Glutamatergic neuron (in vitro differentiated cells): Measurements from ENCODE around the gene FILIP1L. TPM values are rescaled to one million over a fixed set of nuclear protein-coding genes. Genes with fewer than 3 reads are reported as not detected.

Experiments used
- DNase-seq: peaks from one replicate; pipeline ENCODE4 v3.0.0; 2022
- H3K27ac Mint-ChIP-seq: one replicate; pipeline ENCODE4 v1.8.0; 2020; ENCODE audit warnings: mild to moderate bottlenecking, mixed read lengths, inconsistent platforms; ENCODE audit not compliant: unreplicated experiment
- H3K27me3 Mint-ChIP-seq: one replicate; pipeline ENCODE4 v1.8.0; 2020; ENCODE audit warnings: mild to moderate bottlenecking, moderate library complexity, mixed read lengths, inconsistent platforms; ENCODE audit not compliant: unreplicated experiment
- H3K36me3 Mint-ChIP-seq: one replicate; pipeline ENCODE4 v1.8.0; 2020; ENCODE audit warnings: mild to moderate bottlenecking, mixed read lengths, inconsistent platforms; ENCODE audit not compliant: unreplicated experiment
- H3K4me1 Mint-ChIP-seq: one replicate; pipeline ENCODE4 v1.8.0; 2020; ENCODE audit warnings: mild to moderate bottlenecking, low read depth, mixed read lengths, inconsistent platforms; ENCODE audit not compliant: unreplicated experiment
- H3K4me3 Mint-ChIP-seq: one replicate; pipeline ENCODE4 v1.8.0; 2020; ENCODE audit warnings: mild to moderate bottlenecking, mixed read lengths, inconsistent platforms; ENCODE audit not compliant: unreplicated experiment
- H3K9me3 Mint-ChIP-seq: one replicate; pipeline ENCODE4 v1.8.0; 2020; ENCODE audit warnings: mild to moderate bottlenecking, moderate library complexity, mixed read lengths, inconsistent platforms; ENCODE audit not compliant: unreplicated experiment
- CTCF ChIP-seq: fragments of 200-600 bp; sonication (generic); IDR thresholded peaks from one replicate; pipeline ENCODE4 v1.5.0; 2021; ENCODE audit not compliant: partially characterized antibody, unreplicated experiment
- total RNA-seq: library from RNA; stranded (reverse); fragmentation: NEBNext Ultra II Directional; extraction: Animal tissue kit (Norgen Biotek cat#: 25700); gene quantifications from one replicate; pipeline ENCODE4 v1.2.1, GENCODE V29; 2021; ENCODE audit not compliant: unreplicated experiment

Gene FILIP1L
- total RNA-seq, 1 donor from 2014 or later = 4.3 TPM

- Mint-ChIP-seq H3K27ac (no peak overlapping the region), H3K9me3 (no peaks in the 10 kb centered on the region), H3K4me3 (no peak overlapping the region), H3K4me1 (peaks cover 6% of the 10 kb centered on the region), H3K36me3 (no peaks in the 10 kb centered on the region), H3K27me3 (no peaks in the 10 kb centered on the region)
- DNase-seq = no peak
- no peak for TF ChIP-seq CTCF
These were observed 160.7 kb downstream of the FILIP1L start for GRCh38 chr3:99953596-99953995.

- H3K27ac Mint-ChIP-seq = no peak overlapping the region
These were observed 162.0 kb downstream of the FILIP1L start for GRCh38 chr3:99952306-99952705.

GRCh38 chr3:99951701-99952100 lies 162.6 kb downstream of the FILIP1L start:
- TF ChIP-seq CTCF = no peak
- Mint-ChIP-seq H3K27me3 (peaks cover under 1% of the 10 kb centered on the region), H3K36me3 (no peaks in the 10 kb centered on the region), H3K9me3 (no peaks in the 10 kb centered on the region), H3K27ac (no peak overlapping the region), H3K4me3 (no peak overlapping the region), H3K4me1 (no peaks in the 10 kb centered on the region)
- no peak for DNase-seq

More at GRCh38 chr3:99952306-99952705, 162.0 kb downstream of the FILIP1L start:
- Mint-ChIP-seq H3K9me3 (no peaks in the 10 kb centered on the region), H3K4me1 (peaks cover under 1% of the 10 kb centered on the region), H3K36me3 (no peaks in the 10 kb centered on the region), H3K4me3 (no peak overlapping the region), H3K27me3 (no peaks in the 10 kb centered on the region)
- TF ChIP-seq CTCF = no peak
- DNase-seq = no peak

GRCh38 chr3:99950921-99951320 lies 163.4 kb downstream of the FILIP1L start:
- H3K27me3 Mint-ChIP-seq = peaks cover 2% of the 10 kb centered on the region
- H3K4me1 Mint-ChIP-seq = no peaks in the 10 kb centered on the region
- TF ChIP-seq CTCF = no peak
- no peak overlapping the region for H3K4me3 Mint-ChIP-seq
- H3K27ac Mint-ChIP-seq = no peak overlapping the region
- no peaks in the 10 kb centered on the region for H3K36me3 Mint-ChIP-seq
- no peak for DNase-seq
- H3K9me3 Mint-ChIP-seq = no peaks in the 10 kb centered on the region

- Mint-ChIP-seq H3K36me3 (no peaks in the 10 kb centered on the region), H3K4me3 (no peak overlapping the region), H3K4me1 (no peaks in the 10 kb centered on the region), H3K27me3 (peaks cover 2% of the 10 kb centered on the region), H3K9me3 (no peaks in the 10 kb centered on the region), H3K27ac (no peak overlapping the region)
- TF ChIP-seq CTCF = no peak
- DNase-seq = no peak
These were observed 164.2 kb downstream of the FILIP1L start for GRCh38 chr3:99949956-99950670.
